IPS-11a (cell line): ENCODE data around the gene PALLD.
"Not testable (repeated sequence)": the region's sequence is repeated elsewhere in the genome, so short reads cannot be mapped to it uniquely, and the experiment has no call there.

Experiments
- H3K4me3 ChIP-seq: one replicate; pipeline ENCODE4 v1.5.1; 2013; ENCODE audit warnings: low read depth, low read length, control low read depth

Gene PALLD

DNA sequence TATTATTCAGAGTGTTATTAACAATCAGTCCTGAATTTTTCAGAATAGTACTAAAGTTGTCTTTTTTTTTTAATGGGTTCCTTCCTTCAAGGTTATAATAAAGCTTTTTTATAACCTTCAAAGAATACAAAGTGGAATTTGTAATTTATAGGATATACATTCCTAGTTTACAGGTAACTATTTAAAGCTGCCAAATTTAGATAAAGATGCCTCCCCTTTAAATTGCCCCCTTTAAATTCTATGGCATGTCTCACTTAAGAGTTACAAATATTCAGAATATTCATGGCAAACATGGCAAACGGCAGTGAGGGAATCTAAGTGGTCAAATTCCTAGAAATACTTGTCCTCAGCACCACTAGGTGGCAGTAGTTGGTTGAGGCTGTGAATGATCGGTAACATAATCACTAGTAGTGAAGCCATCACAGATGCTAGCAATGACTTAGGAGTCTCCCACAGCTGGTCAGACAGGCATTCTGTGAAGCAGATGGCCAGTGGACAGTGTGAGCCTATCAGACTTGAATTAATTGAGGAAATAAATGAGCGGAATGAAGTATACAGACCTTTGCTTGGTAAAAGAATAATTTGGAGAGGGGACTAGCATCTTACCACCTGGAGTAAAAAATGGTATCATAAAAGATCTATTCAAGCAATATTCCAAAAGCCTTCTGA is 426.8 kb downstream of the PALLD start:
- H3K4me3 ChIP-seq: no peak overlapping the region

DNA sequence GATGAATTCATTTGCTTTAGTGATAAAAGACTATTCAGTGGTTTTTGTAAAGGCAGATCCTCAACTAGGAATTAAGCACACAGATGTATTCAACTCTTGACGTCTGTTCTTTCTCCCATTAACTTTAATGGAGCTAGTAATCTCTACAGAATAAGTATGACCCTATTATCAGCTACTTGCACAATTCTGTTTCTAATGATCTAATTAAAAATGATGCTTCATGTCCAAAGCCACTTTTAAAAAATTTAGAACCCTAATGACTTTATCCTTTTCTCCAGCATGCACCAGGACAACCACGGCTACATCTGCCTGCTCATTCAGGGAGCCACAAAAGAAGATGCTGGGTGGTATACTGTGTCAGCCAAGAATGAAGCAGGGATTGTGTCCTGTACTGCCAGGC is 427.8 kb downstream of the PALLD start:
- no peak overlapping the region for H3K4me3 ChIP-seq

DNA sequence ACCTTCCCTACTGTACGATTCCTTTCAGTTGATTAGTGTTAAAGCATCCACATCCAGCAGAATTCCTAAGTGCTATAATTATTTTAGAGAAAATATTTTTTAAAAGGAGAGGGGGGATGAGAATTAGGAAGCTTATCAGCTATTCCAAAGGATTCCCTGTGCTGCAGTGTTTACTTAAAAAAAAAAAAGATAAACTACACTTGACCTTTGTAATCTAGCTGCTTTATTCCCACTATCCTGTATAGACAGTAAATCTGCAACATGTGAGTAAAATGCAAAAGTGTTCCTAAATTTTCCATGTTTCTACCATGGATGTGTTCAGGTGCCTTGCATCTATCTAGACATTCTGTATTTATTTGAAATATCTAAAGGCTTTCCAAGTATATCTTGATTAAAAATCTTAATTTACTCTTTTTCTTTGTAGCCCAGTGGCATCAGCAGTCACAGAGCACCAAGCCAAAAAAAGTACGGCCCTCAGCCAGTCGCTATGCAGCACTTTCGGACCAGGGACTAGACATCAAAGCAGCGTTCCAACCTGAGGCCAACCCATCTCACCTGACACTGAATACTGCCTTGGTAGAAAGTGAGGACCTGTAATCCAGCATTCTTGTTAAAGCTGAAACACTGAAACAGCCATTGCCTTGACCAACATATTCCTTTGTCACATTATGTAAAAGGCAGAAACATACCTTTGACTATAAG is 429.1 kb downstream of the PALLD start:
- no peak overlapping the region for H3K4me3 ChIP-seq

DNA sequence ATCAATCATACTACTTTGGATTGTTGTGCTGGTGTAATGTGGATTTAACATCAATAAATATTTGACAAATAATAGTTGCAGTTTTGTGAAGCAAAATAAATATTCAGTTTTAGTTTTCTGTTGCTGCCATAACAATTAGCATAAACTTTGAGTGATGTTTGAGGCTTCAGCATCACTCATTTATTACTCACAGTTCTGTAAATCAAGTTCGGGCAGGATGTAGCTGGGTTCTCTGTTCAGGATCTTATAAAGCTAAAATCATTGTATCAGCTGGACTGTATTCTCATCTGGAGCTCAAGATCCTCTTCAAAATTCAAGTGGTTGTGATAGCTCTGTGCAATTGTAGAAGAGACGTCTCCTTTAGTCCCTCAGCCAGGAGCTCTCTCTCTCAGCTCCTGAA is 431.5 kb downstream of the PALLD start:
- no peak overlapping the region for H3K4me3 ChIP-seq

DNA sequence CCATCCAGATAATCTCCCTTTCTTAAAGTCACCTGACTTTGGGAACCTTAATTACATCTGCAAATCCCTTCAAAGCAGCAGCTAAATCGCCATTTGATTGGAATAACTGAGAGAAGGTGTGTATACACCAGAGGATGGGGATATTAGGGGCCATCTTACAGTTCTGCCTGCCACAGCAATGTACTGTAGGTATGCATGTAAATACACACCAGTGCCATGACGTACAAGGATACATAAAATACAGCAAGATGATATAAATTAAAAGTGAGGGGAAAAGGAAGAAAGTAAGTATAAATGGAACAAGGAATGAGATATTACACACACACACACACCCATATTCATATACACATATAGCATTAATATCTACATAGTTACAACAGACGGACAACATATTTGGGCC is 432.0 kb downstream of the PALLD start:
- H3K4me3 ChIP-seq: no peak overlapping the region

DNA sequence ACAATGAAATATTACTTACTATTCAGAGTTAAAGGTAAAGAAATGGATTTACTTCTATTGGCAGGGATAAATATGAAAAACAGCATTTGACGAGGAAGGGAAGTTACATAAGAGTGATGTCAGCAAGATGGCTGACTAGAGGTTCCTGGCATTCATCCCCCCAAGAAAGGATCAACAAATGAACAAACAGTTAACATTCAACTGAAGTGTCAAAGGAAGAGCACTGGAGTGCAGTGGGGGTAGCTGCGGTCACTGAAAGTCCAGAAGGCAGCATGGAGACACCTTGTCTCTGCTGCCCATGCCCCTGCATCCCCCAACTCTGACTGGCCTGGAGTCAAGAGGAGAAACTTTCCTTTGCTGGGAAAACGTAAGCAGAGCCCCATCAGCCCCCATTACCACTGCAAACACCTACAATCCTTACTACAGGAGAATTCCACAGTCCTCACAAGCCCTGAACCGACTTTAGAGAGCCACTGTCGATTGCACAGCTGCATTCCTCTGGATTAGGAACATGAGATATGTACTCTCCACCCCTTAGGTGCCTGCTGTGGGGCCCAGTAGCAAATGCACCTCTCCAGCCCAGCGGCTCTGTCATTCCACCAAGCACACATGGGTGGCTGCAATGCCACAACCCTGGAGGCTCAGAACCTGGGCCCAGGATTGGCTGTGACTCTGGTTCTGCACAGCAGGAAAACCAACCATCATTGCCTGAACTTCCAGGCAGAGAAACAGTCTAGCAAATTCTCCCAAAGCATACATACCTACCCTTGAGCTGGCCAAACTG is 433.8 kb downstream of the PALLD start:
- no peak overlapping the region for H3K4me3 ChIP-seq

DNA sequence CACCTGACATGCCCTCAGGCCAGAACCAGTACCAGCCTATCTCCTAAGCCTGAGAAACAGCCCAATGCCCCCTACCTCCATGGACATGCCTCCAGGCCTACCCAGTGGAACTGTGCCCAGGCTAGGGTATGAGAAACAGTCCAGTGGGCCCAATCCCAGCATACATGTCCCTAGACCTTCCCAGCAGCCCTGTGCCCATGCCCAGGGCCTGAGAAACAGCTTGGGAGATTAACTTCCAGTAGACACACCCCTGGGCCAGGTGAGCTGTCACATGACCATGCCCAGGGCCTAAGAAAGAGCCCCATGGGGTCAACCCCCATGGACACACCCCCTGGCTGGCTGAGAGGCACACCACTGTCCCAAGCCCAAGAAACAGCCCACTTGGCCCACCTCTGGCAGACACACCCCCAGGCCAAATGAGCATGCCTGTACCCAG is 434.4 kb downstream of the PALLD start:
- H3K4me3 ChIP-seq: no peak overlapping the region

DNA sequence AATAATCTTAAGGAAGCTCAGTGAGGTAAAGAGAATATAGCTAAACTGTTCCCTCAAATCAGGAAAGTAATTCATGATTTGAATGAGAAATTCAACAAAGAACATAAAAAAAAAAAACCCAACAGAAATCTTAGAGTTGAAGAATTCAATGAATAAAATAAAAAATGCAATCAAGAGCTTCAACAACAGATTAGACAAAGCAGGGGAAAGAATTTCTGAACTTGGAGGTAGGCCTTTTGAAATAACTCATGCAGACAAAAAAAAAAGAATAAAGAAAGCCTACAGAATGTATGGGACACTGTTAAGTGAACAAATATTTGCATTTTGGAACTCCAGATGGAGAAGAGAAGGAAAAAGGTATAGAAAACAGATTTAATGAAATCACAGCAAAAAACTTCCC is 435.3 kb downstream of the PALLD start:
- no peak overlapping the region for H3K4me3 ChIP-seq

DNA sequence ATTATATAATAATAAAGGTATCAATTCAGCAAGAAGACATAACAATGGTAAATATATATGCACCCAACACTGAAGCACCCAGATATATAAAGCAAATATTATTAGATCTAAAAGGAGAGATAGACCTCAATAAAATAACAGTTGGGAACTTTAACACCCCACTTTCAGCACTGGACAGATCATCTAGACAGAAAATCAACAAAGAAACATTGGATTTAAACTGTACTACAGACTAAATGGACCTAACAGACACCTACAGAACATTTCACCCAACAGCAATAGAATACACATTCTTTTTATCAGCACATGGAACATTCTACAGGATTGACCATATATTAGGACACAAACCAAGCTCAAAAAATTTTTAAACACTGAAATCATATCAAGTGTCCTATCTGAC is 436.6 kb downstream of the PALLD start:
- H3K4me3 ChIP-seq: no peak overlapping the region

DNA sequence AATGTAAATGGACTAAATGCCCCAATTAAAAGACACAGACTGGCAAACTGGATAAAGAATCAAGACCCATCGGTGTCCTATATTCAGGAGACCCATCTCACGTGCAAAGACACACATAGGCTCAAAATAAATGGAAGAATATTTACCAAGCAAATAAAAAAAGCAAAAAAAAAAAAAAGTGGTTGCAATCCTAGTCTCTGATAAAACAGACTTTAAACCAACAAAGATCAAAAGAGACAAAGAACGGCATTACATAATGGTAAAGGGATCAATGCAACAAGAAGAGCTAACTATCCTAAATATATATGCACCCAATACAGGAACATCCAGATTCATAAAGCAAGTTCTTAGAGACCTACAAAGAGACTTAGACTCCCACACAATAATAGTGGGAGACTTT is 440.6 kb downstream of the PALLD start:
- H3K4me3 ChIP-seq: not testable (repeated sequence)

DNA sequence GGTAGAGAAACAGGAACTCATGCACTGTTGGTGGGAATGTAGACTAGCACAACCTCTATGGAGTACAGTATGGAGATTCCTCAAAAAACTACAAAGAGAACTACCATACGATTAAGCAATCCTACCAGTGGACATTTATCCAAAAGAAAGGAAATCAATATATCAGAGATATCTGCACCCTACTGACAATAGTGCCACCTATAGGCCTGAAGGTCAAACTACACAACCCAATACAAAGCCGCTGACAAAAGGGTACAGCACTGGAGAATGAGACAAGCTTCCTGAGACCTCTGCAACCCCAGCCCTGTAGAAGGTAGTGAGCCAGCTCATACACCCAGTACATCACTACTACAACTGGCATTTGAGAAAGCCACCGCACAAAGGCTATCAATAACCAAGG is 446.1 kb downstream of the PALLD start:
- no peak overlapping the region for H3K4me3 ChIP-seq

DNA sequence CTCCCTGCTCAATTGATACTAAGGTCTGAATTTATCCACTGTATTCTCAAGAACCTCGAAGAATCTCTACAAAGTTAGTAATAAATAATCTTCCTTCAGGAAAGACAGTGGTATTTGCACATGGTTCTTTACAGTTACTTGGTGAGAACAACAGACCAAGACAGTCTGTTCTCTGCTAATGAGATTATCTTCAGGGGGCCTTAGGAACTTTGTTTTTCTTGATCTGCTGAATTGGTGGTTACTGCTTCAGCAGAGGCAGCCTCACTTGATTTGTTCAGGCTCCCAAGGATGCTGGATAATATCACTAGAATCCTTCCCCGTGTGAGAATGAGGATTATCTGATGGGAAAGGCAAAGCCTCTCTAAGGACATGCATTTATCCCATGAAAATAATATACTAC is 448.4 kb downstream of the PALLD start:
- no peak overlapping the region for H3K4me3 ChIP-seq

DNA sequence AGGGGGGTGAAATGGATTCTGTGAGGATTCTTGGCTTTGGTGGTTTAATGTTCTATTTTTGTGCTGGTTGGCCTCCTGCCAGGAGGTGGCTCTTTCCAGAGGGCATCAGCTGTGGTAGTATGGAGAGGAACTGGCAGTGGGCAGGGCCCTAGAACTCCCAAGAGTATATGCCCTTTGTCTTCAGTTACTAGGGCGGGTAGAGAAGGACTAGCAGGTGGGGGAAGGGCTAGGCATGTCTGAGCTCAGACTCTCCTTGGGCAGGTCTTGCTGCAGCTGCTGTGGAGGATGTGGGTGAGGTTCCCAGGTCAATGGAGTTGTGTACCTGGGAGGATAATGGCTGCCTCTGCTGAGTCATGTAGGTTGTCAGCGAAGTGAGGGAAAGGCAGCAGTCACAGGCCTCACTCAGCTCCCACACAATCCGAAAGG is 456.0 kb downstream of the PALLD start:
- H3K4me3 ChIP-seq: not testable (repeated sequence)

DNA sequence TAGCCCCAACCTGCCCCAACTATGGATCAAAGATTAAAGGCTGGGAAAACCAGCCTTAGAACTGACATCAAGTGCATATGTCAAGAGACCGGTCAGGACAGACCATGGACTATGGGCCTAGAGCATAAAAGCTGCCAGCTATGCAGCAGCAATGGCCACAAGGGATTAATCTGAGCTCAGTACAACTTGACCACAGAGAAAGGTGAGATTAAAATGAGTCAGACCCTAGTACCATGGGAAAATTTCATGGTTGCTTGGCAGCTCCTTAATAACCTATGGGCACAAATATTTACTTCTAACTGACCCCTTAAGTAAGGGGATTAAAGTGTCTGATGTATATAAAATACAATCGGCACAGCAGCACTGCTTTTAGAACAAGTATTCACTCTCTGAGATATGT is 458.8 kb downstream of the PALLD start:
- H3K4me3 ChIP-seq: no peak overlapping the region

DNA sequence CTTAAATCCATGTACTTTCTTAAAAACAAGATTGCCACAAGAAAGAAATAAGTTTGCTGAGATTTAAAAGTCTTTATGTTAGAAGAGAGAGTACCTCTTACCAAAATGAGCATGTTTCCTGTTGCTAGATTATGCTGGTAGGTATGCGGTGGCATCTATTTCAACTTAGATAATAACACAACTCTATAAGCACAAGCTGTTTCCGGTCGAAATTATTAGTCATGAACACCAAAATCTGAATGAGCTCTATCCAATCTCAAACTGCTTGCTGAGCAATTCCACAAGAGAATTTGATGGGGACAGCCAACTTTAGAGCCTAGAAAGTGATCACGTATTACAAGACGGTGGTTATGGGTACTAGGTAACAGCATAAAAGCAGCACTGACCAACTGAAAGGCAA is 463.9 kb downstream of the PALLD start:
- no peak overlapping the region for H3K4me3 ChIP-seq

DNA sequence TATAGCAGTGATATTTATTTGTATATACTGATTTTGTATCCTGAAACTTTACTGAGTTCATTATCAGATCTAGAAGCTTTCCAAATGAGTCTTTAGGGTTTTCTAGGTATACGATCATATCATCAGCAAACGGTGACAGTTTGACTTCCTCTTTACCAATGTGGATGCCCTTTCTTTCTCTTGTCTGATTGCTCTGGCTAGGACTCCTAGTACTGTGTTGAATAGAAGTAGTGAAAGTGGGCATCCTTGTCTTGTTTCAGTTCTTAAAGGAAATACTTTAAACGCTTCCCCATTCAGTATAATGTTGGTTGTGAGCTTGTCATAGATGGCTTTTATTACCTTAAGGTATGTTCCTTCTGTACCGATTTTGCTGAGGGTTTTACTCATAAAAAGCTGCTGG is 475.7 kb downstream of the PALLD start:
- no peak overlapping the region for H3K4me3 ChIP-seq
